ENCODE results near the gene CIBAR2. TPM values are rescaled to one million over a fixed set of nuclear protein-coding genes. Genes with fewer than 3 reads are reported as not detected.
"Not testable (repeated sequence)": the region's sequence is repeated elsewhere in the genome, so short reads cannot be mapped to it uniquely, and the experiment has no call there.

The CIBAR2 gene
- total and polyA plus RNA-seq, 9 of the 15 experiments (the other 6 are each of a cell fraction or from before 2014, with no cell fraction given): not detected

GRCh38 chr16:85054321-85054720, 58.0 kb downstream of the CIBAR2 start:
- H3K9me1 ChIP-seq (ENCODE audit: control insufficient read depth, insufficient read depth, low read length); DNase-seq (ENCODE audit: extremely low read depth in 1 of 4, low spot score in 3 of 4); FAIRE-seq; H2AFZ ChIP-seq (ENCODE audit: low read depth, low read length); in situ Hi-C loops (cut with MboI); BruUV-seq (replicated peaks); H3K27ac ChIP-seq (ENCODE audit: extremely low read depth, low read depth, low read length); H3K9me3 ChIP-seq (replicated peaks; ENCODE audit: control insufficient read depth, insufficient read depth, low read depth, low read length); intact Hi-C loops (cut with micrococcal nuclease); H3K4me2 ChIP-seq (ENCODE audit: insufficient read depth, low read length); H4K20me1 ChIP-seq (replicated peaks; ENCODE audit: control insufficient read depth, insufficient read depth, low read length); H3K27me3 ChIP-seq (ENCODE audit: control insufficient read depth in 2 of 2, insufficient read depth in 2 of 2, low read length in 2 of 2); ATAC-seq; CTCF ChIA-PET (ENCODE audit: low intra/inter-chr PET ratio); H3K9ac ChIP-seq (ENCODE audit: insufficient read depth in 1 of 2, low read depth in 2 of 2, low read length in 2 of 2); H3K4me3 ChIP-seq: not testable (repeated sequence)
- peak; percentile 62; the same call in 1 of the 2 replicates for TF ChIP-seq BCOR (IDR thresholded peaks at IDR 0.05)
- 0 out of 2 replicates have a peak, but pooled peaks have one; percentile 22 for TF ChIP-seq E2F3 (CRISPR knock-in tag; IDR thresholded peaks at IDR 0.05)
- peak; percentile 69 for TF ChIP-seq ZNF512 (tag; IDR thresholded peaks at IDR 0.05)
- POLR2A ChIA-PET: interaction anchor here (0.7 to 3.2 kb wide), 3 partner anchors 12 to 56 kb away, joined by 3 to 14 read pairs (median 3); no protein-coding TSS in a partner anchor
- H3K36me3 ChIP-seq (ENCODE audit: control insufficient read depth, insufficient read depth, low read length): peaks cover 21% of the 10 kb centered on the region
- H3K79me2 ChIP-seq (ENCODE audit: control insufficient read depth, insufficient read depth, low read length): peaks cover 34% of the 10 kb centered on the region
- H3K4me1 ChIP-seq (replicated peaks in 1 of 2; ENCODE audit: control insufficient read depth in 2 of 2, insufficient read depth in 2 of 2, low read length in 2 of 2): peaks cover 48 to 55% of the 10 kb centered on the region in 2 experiments
- WGBS (ENCODE audit: insufficient coverage, low coverage, missing lambda C conversion rate): 92% methylated on average over 3 of the region's 3 CpGs

GRCh38 chr16:85052536-85052935, 59.7 kb downstream of the CIBAR2 start:
- Histone ChIP-seq H3K79me2 (ENCODE audit: control insufficient read depth, insufficient read depth, low read length) (peaks cover 52% of the 10 kb centered on the region), H3K27ac (ENCODE audit: extremely low read depth, low read depth, low read length) (no peak overlapping the region), H2AFZ (ENCODE audit: low read depth, low read length) (no peak overlapping the region), H3K4me1 (replicated peaks in 1 of 2; ENCODE audit: control insufficient read depth in 2 of 2, insufficient read depth in 2 of 2, low read length in 2 of 2) (peaks cover 65 to 72% of the 10 kb centered on the region in 2 experiments), H3K9me3 (replicated peaks; ENCODE audit: control insufficient read depth, insufficient read depth, low read depth, low read length) (0 out of 2 replicates have a peak, but pooled peaks cover 2% of the 10 kb centered on the region), H3K27me3 (ENCODE audit: control insufficient read depth in 2 of 2, insufficient read depth in 2 of 2, low read length in 2 of 2) (no peaks in the 10 kb centered on the region), H4K20me1 (replicated peaks; ENCODE audit: control insufficient read depth, insufficient read depth, low read length) (no peaks in the 10 kb centered on the region), H3K4me2 (ENCODE audit: insufficient read depth, low read length) (no peak overlapping the region), H3K4me3 (no peak overlapping the region), H3K36me3 (ENCODE audit: control insufficient read depth, insufficient read depth, low read length) (peaks cover 10% of the 10 kb centered on the region), H3K9me1 (ENCODE audit: control insufficient read depth, insufficient read depth, low read length) (no peaks in the 10 kb centered on the region), H3K9ac (ENCODE audit: insufficient read depth in 1 of 2, low read depth in 2 of 2, low read length in 2 of 2) (no peak overlapping the region)
- 88% methylated on average over 10 of the region's 10 CpGs for WGBS (ENCODE audit: insufficient coverage, low coverage, missing lambda C conversion rate)
- in situ Hi-C loops (cut with MboI): no loop called here
- no peak for DNase-seq (ENCODE audit: extremely low read depth in 1 of 4, low spot score in 3 of 4)
- ChIA-PET CTCF (ENCODE audit: low intra/inter-chr PET ratio) (no interaction called here), POLR2A (interaction anchor here (0.5 to 0.6 kb wide), 2 partner anchors 84 to 1578 kb away, joined by 3 read pairs; no protein-coding TSS in a partner anchor)
- BruUV-seq (replicated peaks): no TSS peak
- no peak for FAIRE-seq
- intact Hi-C loops (cut with micrococcal nuclease): no loop called here
- ATAC-seq: no peak
- no peak for TF ChIP-seq POLR2H (tag; IDR thresholded peaks at IDR 0.05; ENCODE audit: low read depth)
- no peak for TF ChIP-seq NFIX (CRISPR knock-in tag; IDR thresholded peaks at IDR 0.05; ENCODE audit: low read depth)
- no peak for TF ChIP-seq TAF15 (IDR thresholded peaks at IDR 0.05; ENCODE audit: low read depth, low read length)
- TF ChIP-seq ZNF354B (CRISPR knock-in tag; IDR thresholded peaks at IDR 0.05): no peak
- TF ChIP-seq NFIC (IDR thresholded peaks at IDR 0.05): no peak
- no peak for TF ChIP-seq ZNF75A (CRISPR knock-in tag; IDR thresholded peaks at IDR 0.05)
- no peak for TF ChIP-seq ZNF717 (CRISPR knock-in tag; IDR thresholded peaks at IDR 0.05)
- TF ChIP-seq ZNF165 (CRISPR knock-in tag; IDR thresholded peaks at IDR 0.05; ENCODE audit: borderline replicate concordance): no peak
- peak; percentile 47; the same call in 1 of the 2 replicates for TF ChIP-seq ZNF316 (IDR thresholded peaks at IDR 0.05)
- no peak for TF ChIP-seq HDAC2 (IDR thresholded peaks at IDR 0.05)
- TF ChIP-seq PML (IDR thresholded peaks at IDR 0.05; ENCODE audit: low read length): no peak
- TF ChIP-seq ZBTB5 (IDR thresholded peaks at IDR 0.05): no peak

Data from K562 (cell line).